Measurements from ENCODE around the gene SLC27A3. TPM values are rescaled to one million over a fixed set of nuclear protein-coding genes. Genes with fewer than 3 reads are reported as not detected.
"Not testable (repeated sequence)": the region's sequence is repeated elsewhere in the genome, so short reads cannot be mapped to it uniquely, and the experiment has no call there.

The SLC27A3 gene
- total RNA-seq, 1 donor from 2014 or later: 315 TPM

DNA sequence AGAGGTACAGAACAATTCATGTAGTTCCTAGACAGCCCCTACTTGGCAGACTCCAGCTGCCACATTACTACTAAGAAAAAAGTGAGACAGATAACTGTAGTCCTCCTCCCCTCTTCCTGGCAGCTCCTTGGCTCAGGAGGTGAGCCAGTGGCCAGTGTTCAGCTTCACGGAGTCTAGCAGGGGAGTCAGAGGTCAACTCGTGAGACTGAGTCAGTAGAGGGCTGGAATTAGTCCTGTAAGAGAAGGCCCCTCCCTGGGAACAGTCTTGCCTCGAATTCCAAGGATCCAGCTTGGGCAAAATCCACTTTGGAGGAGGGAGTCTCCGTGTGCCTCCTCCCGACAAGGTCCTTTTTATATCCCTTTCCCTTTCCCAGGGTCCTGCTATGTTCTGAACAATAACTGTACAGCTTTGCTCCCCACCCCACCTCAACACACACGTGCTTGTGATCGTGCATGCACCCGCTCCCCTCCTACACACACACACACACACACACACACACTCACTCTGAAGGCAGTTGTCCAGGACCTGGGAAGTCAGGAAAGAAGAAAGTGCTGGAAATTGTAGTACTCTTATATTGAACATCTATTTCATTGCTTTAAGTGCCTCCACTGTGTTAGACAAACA, 22.5 kb upstream of the SLC27A3 start:
- TF ChIP-seq, protein P1, sequence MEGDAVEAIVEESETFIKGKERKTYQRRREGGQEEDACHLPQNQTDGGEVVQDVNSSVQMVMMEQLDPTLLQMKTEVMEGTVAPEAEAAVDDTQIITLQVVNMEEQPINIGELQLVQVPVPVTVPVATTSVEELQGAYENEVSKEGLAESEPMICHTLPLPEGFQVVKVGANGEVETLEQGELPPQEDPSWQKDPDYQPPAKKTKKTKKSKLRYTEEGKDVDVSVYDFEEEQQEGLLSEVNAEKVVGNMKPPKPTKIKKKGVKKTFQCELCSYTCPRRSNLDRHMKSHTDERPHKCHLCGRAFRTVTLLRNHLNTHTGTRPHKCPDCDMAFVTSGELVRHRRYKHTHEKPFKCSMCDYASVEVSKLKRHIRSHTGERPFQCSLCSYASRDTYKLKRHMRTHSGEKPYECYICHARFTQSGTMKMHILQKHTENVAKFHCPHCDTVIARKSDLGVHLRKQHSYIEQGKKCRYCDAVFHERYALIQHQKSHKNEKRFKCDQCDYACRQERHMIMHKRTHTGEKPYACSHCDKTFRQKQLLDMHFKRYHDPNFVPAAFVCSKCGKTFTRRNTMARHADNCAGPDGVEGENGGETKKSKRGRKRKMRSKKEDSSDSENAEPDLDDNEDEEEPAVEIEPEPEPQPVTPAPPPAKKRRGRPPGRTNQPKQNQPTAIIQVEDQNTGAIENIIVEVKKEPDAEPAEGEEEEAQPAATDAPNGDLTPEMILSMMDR (IDR thresholded peaks at IDR 0.05): no peak
- H3K9me3 ChIP-seq: no peaks in the 10 kb centered on the region
- peaks cover 40 to 55% of the 10 kb centered on the region in 2 donors for H3K4me1 ChIP-seq
- H3K4me3 ChIP-seq: no peak overlapping the region
- peaks cover 31 to 32% of the 10 kb centered on the region in 2 donors for H3K36me3 ChIP-seq
- peak; percentile 63 to 91 for DNase-seq (ENCODE audit: low spot score in 2 of 2)
- H3K27ac ChIP-seq: peak overlapping the region; percentile 91 to 94
- intact Hi-C loops (cut with DNase I): no loop called here
- no peaks in the 10 kb centered on the region for H3K27me3 ChIP-seq

DNA sequence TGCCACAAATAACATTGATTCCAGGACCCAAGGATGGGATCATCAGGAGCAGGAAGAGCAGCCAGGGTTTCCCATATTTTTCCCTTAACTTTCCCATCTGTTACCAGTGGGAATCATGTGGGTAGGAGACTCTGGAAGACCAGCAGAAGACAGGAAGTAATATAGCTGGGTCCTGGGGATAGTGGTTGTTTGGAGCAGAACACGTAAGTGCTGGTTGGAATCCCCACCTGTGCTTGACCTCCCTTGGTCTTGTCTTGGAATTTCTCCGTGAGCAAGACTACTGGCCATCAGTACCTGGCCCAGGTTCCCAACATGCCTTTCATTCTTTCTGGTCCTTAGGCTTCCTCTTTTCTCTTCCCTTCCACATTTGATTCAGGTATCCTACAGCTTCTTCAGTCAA, 20.9 kb upstream of the SLC27A3 start:
- intact Hi-C loops (cut with DNase I): no loop called here
- TF ChIP-seq, protein P1 (IDR thresholded peaks at IDR 0.05): no peak
- Histone ChIP-seq H3K4me1 (peaks cover 32 to 39% of the 10 kb centered on the region in 2 donors), H3K4me3 (no peak overlapping the region), H3K27ac (peak overlapping the region; percentile 91 to 94), H3K36me3 (peaks cover 47% of the 10 kb centered on the region in 2 donors), H3K9me3 (no peaks in the 10 kb centered on the region), H3K27me3 (no peaks in the 10 kb centered on the region)
- no peak for DNase-seq (ENCODE audit: low spot score in 2 of 2)

DNA sequence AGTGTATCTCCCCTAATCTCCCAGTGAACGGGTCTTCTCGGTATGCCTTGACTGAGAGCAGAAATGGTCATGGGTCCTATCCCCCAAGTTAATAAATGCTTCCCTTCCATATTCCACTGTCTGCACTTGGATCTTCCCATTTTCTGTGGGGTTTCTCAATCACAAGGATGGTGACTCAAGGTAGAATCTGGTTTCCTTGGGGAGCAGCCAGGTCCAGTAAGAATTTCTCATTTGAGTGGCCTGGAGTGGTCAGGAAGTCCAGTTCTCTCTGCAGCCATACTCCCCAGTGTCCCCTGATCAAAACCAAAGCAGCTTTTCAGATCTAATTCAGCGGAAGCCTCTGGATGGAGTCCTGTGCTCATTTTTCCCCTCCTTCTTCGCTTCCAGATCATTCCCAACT, 14.8 kb upstream of the SLC27A3 start:
- H3K27ac ChIP-seq: no peak overlapping the region
- no peak overlapping the region for H3K4me3 ChIP-seq
- H3K9me3 ChIP-seq: no peaks in the 10 kb centered on the region
- H3K4me1 ChIP-seq: no peaks in the 10 kb centered on the region
- TF ChIP-seq, protein P1 (IDR thresholded peaks at IDR 0.05): no peak
- peaks cover 86 to 90% of the 10 kb centered on the region in 2 donors for H3K36me3 ChIP-seq
- DNase-seq (ENCODE audit: low spot score in 2 of 2): no peak
- H3K27me3 ChIP-seq: no peaks in the 10 kb centered on the region
- intact Hi-C loops (cut with DNase I): no loop called here

DNA sequence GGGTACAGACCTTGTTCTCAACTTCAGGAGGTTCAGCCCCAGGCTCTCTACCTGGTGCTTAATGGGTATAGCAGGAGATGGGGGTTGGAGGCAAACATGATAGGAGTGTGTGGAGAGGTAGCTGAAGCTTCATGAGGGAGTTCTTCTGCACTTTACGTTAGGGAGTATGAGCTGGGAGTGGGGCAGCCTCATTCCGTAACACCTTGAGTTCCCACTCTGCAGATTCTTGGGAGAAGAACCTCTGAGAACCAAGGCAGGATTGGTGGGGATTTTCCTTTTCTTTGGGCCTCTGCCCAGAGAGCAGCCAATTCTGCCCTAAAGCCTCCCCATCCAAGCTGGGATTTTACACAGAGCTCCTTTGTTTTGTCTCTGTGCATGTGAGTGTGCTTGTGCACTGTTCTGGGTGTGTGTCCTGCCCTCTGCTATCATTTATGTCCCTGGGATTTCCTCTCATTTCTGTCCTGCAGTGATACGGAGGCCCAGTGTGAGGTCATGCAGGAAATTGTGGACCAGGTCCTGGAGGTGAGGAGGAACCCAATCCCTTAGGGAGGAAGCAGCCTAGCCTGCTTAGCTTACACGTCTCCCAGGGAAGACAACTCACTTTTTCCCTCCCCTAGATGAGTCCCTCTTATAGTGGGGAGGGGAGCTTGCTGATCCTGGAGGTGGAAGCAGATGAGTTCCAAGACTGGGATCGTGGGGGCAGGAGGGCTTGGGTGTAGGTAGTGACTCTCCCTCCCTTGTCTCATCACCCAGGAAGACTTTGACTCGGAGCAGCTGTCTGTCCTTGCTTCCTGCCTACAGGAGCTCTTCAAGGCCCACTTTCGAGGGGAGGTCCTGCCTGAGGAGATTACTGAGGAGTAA, 11.6 kb upstream of the SLC27A3 start:
- DNase-seq (ENCODE audit: low spot score in 2 of 2): no peak
- H3K9me3 ChIP-seq: no peaks in the 10 kb centered on the region
- H3K36me3 ChIP-seq: peaks cover 77 to 93% of the 10 kb centered on the region in 2 donors
- TF ChIP-seq, protein P1 (IDR thresholded peaks at IDR 0.05): no peak
- no peaks in the 10 kb centered on the region for H3K27me3 ChIP-seq
- no peak overlapping the region for H3K4me3 ChIP-seq
- H3K27ac ChIP-seq: no peak overlapping the region
- intact Hi-C loops (cut with DNase I): no loop called here
- peaks cover 0 to 5% of the 10 kb centered on the region in 2 donors for H3K4me1 ChIP-seq

DNA sequence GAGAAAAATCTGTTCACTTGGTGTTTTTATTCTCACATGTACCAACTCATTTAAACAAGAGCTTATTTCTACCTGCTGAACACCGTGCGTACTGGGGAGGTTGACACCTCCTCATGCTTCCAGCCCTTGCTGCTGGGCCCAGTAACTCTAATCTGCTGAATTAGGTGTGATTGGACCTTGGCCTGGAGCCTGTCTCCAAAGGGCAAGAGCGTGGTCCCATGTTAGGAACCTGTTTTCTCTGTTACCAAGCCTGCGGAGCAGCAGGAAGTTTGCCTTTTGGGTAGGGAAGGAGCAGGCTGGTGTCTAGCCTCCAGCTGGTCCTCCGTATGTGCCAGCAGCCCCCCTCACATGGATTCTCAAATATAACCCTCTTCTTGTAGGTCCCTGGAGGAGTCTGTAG, 10.9 kb upstream of the SLC27A3 start:
- peak overlapping the region in 1 of 2 donors; percentile 14 for H3K27ac ChIP-seq
- H3K4me1 ChIP-seq: peaks cover 0 to 5% of the 10 kb centered on the region in 2 donors
- no peak for DNase-seq (ENCODE audit: low spot score in 2 of 2)
- no peaks in the 10 kb centered on the region for H3K27me3 ChIP-seq
- TF ChIP-seq, protein P1 (IDR thresholded peaks at IDR 0.05): no peak
- H3K36me3 ChIP-seq: peaks cover 77 to 93% of the 10 kb centered on the region in 2 donors
- intact Hi-C loops (cut with DNase I): no loop called here
- no peaks in the 10 kb centered on the region for H3K9me3 ChIP-seq
- H3K4me3 ChIP-seq: no peak overlapping the region

DNA sequence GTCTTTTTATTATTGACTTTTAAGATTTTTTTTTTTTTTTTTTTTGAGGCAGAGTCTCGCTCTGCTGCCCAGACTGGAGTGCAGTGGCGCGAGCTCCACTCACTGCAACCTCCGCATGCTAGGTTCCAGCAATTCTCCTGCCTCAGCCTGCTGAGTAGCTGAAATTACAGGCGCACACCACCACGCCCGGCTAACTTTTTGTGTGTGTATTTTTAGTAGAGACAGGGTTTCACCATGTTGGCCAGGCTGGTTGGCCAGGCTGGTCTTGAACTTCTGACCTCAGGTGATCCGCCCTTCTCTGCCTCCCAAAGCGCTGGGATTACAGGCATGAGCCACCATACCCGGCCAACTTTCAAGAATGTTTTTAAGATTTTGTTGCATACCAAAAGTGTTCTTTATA, 8.5 kb upstream of the SLC27A3 start:
- intact Hi-C loops (cut with DNase I); H3K4me3 ChIP-seq; H3K9me3 ChIP-seq; H3K27me3 ChIP-seq; DNase-seq (ENCODE audit: low spot score in 2 of 2): not testable (repeated sequence)
- peak overlapping the region; percentile 39 to 54 for H3K27ac ChIP-seq
- H3K36me3 ChIP-seq: peaks cover 67 to 93% of the 10 kb centered on the region in 2 donors
- H3K4me1 ChIP-seq: peaks cover 0 to 13% of the 10 kb centered on the region in 2 donors

Measured in ascending aorta (tissue), 2 donors.